Measurements from ENCODE around the gene SCN4B. TPM values are rescaled to one million over a fixed set of nuclear protein-coding genes. Genes with fewer than 3 reads are reported as not detected.

SCN4B gene
- polyA plus RNA-seq, 1 donor (not counting 4 experiments of a cell fraction or from before 2014, with no cell fraction given): 7.7 TPM

DNA sequence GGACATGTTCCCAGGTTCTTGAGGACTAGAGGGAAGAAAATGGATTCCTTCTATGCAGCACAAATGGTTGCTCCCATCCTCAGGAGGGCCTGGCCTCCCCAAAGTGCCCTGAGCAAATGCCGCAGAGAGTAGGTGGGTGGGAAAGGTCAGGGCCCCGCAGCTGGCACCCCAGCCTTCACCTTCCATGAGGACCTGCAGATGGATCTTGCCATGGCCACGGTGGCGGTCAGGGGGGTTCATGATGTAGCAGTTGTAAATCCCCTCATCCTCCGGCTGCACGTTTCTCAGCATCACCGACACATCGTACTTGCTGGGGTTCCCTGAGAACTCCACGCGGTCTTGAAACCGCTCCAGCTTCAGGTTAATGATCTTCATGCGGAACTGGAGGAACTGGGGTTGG lies 15.3 kb upstream of the SCN4B start:
- no peaks in the 10 kb centered on the region for H3K79me2 ChIP-seq (ENCODE audit: control insufficient read depth, insufficient read depth, low read length)
- no peak overlapping the region for H2AFZ ChIP-seq (ENCODE audit: control insufficient read depth, low read length)
- no peaks in the 10 kb centered on the region for H3K36me3 ChIP-seq (ENCODE audit: control insufficient read depth in 2 of 2, extremely low read depth in 1 of 2, insufficient read depth in 2 of 2, low read length in 2 of 2)
- TF ChIP-seq, protein P1, sequence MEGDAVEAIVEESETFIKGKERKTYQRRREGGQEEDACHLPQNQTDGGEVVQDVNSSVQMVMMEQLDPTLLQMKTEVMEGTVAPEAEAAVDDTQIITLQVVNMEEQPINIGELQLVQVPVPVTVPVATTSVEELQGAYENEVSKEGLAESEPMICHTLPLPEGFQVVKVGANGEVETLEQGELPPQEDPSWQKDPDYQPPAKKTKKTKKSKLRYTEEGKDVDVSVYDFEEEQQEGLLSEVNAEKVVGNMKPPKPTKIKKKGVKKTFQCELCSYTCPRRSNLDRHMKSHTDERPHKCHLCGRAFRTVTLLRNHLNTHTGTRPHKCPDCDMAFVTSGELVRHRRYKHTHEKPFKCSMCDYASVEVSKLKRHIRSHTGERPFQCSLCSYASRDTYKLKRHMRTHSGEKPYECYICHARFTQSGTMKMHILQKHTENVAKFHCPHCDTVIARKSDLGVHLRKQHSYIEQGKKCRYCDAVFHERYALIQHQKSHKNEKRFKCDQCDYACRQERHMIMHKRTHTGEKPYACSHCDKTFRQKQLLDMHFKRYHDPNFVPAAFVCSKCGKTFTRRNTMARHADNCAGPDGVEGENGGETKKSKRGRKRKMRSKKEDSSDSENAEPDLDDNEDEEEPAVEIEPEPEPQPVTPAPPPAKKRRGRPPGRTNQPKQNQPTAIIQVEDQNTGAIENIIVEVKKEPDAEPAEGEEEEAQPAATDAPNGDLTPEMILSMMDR (optimal IDR thresholded peaks at IDR 0.05 in 1 of 3, IDR thresholded peaks at IDR 0.05 in 1 of 3, conservative IDR thresholded peaks at IDR 0.05 in 1 of 3; ENCODE audit: extremely low read depth in 1 of 3, insufficient read depth in 2 of 3, low read length in 3 of 3): no peak
- TF ChIP-seq EZH2 (IDR thresholded peaks at IDR 0.05; ENCODE audit: low read length): no peak
- peaks cover 11% of the 10 kb centered on the region for H3K4me1 ChIP-seq (ENCODE audit: control insufficient read depth, extremely low read depth, insufficient read depth, low read length)
- no peaks in the 10 kb centered on the region for H3K27me3 ChIP-seq (ENCODE audit: control insufficient read depth, extremely low read depth, insufficient read depth, low read length)
- H3K4me3 ChIP-seq (ENCODE audit: control insufficient read depth in 2 of 3, extremely low read depth in 1 of 3, insufficient read depth in 2 of 3, low read depth in 1 of 3, low read length in 3 of 3): no peak overlapping the region
- no peaks in the 10 kb centered on the region for H3K9me3 ChIP-seq (ENCODE audit: control insufficient read depth, low read depth, low read length)
- H3K9me1 ChIP-seq (ENCODE audit: control insufficient read depth, extremely low read depth, insufficient read depth, low read length): no peaks in the 10 kb centered on the region
- FAIRE-seq (no peak), DNase-seq (ENCODE audit: low read depth, low spot score) (no peak)
- H4K20me1 ChIP-seq (ENCODE audit: control insufficient read depth, extremely low read depth, insufficient read depth, low read length): no peaks in the 10 kb centered on the region
- dilution Hi-C loops (cut with MboI; ENCODE audit: extremely low pct_ligation_motif_present, low sequenced_read_pairs): no loop called here
- H3K27ac ChIP-seq (ENCODE audit: control insufficient read depth, insufficient read depth, low read length): no peak overlapping the region
- H3K4me2 ChIP-seq (ENCODE audit: control insufficient read depth, extremely low read depth, insufficient read depth, low read depth, low read length): no peak overlapping the region
- H3K9ac ChIP-seq (ENCODE audit: control insufficient read depth, extremely low read depth, insufficient read depth, low read length): no peak overlapping the region

DNA sequence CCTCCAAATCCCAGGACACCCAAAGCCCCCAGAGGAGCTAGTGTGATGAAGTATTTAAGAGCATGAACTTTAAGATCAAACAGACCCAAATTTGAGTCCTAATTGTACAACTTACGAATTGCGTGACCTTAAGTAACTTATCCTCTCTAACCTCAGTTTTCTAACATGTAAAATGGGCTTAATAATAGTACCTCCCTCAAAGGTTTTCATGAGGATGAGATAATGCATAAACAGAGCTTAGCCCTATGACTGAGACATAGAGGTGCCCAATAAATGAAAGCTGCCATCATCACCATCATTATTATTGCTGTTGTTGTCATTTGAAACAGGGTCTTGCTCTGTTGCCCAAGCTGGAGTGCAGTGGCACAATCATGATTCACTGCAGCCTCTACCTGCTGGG lies 14.6 kb upstream of the SCN4B start:
- dilution Hi-C loops (cut with MboI; ENCODE audit: extremely low pct_ligation_motif_present, low sequenced_read_pairs): no loop called here
- no peaks in the 10 kb centered on the region for H3K79me2 ChIP-seq (ENCODE audit: control insufficient read depth, insufficient read depth, low read length)
- H3K27me3 ChIP-seq (ENCODE audit: control insufficient read depth, extremely low read depth, insufficient read depth, low read length): no peaks in the 10 kb centered on the region
- TF ChIP-seq, protein P1 (optimal IDR thresholded peaks at IDR 0.05 in 1 of 3, IDR thresholded peaks at IDR 0.05 in 1 of 3, conservative IDR thresholded peaks at IDR 0.05 in 1 of 3; ENCODE audit: extremely low read depth in 1 of 3, insufficient read depth in 2 of 3, low read length in 3 of 3): no peak
- no peak for TF ChIP-seq EZH2 (IDR thresholded peaks at IDR 0.05; ENCODE audit: low read length)
- no peak overlapping the region for H3K4me3 ChIP-seq (ENCODE audit: control insufficient read depth in 2 of 3, extremely low read depth in 1 of 3, insufficient read depth in 2 of 3, low read depth in 1 of 3, low read length in 3 of 3)
- H4K20me1 ChIP-seq (ENCODE audit: control insufficient read depth, extremely low read depth, insufficient read depth, low read length): no peaks in the 10 kb centered on the region
- H3K36me3 ChIP-seq (ENCODE audit: control insufficient read depth in 2 of 2, extremely low read depth in 1 of 2, insufficient read depth in 2 of 2, low read length in 2 of 2): no peaks in the 10 kb centered on the region
- no peak overlapping the region for H3K4me2 ChIP-seq (ENCODE audit: control insufficient read depth, extremely low read depth, insufficient read depth, low read depth, low read length)
- DNase-seq (ENCODE audit: low read depth, low spot score) (no peak), FAIRE-seq (no peak)
- no peak overlapping the region for H3K9ac ChIP-seq (ENCODE audit: control insufficient read depth, extremely low read depth, insufficient read depth, low read length)
- H3K4me1 ChIP-seq (ENCODE audit: control insufficient read depth, extremely low read depth, insufficient read depth, low read length): peaks cover 11% of the 10 kb centered on the region
- H3K9me1 ChIP-seq (ENCODE audit: control insufficient read depth, extremely low read depth, insufficient read depth, low read length): no peaks in the 10 kb centered on the region
- H2AFZ ChIP-seq (ENCODE audit: control insufficient read depth, low read length): no peak overlapping the region
- no peak overlapping the region for H3K27ac ChIP-seq (ENCODE audit: control insufficient read depth, insufficient read depth, low read length)
- H3K9me3 ChIP-seq (ENCODE audit: control insufficient read depth, low read depth, low read length): no peaks in the 10 kb centered on the region
